HG02884 (cell line): ENCODE data around the gene GNPAT.

Source experiments
- ATAC-seq: cut with Tn5 transposase; IDR thresholded peaks from one replicate; pipeline ENCODE4 v1.9.1; 2021; ENCODE audit warnings: mild to moderate bottlenecking, moderate library complexity; ENCODE audit not compliant: unreplicated experiment

GNPAT gene

DNA sequence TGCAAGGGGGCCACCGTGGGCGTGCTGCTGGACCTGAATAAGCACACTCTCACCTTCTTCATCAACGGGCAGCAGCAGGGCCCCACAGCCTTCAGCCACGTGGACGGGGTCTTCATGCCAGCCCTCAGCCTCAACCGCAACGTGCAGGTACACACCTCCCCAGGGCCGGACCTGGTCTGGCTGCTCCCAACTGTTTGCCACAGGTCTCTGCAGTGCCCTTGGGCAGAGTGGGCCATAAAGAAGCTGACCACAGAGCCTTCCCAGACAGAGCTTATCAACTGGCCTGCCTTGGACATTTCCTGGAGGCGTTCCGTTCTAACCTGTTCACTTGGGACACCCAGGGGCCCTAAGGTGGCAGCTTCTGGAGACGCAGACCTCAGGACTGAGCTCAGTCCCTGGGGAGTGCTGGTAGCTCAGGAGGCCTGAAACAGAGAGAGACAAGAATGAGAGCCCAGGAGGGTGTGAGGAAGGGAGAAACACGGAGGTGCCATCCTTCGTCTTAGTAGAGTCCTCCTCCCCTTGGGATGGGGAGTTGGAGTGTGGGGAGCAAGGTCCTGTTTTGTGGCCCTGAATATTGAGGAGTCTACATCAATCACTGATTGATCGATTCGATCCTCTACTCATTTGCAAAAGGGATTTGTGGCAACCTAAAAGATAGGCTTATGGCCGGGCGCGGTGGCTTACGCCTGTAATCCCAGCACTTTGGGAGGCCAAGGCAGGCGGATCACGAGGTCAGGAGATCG lies 27.0 kb upstream of the GNPAT start:
- ATAC-seq: no peak

DNA sequence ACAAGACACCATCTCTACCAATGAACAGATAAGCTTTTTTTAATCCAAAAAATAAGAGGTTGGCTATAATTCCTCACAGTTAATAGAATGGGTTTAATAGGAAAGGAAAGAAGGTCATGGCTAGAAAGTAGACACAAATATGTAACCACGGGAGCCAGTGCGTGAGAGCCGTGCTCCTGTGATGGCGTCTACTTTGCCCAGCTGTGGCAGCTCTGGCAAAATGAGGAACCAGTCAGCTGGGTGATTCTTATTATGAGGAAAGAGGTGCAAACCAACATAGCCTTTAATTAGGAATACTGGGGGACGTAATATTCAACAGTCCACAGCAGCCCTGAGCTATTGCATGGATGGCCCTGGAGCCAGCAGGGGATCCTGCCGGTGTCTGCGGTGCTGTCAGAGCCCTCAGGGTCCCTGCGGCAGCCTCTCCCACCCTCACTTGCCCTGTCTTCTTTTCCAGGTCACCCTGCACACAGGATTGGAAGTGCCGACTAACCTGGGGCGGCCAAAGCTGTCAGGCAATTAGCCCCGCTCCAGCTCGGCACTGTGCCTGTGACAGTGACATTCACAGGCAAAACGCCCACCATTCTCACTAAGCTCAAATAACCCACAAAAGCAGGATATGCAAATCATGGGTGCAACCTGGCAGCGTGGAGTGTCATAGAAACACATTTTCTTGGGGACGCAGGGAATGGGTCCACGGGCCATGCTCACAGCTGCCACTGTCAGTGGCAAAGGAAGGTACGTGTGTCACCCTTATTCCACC lies 25.9 kb upstream of the GNPAT start:
- no peak for ATAC-seq

DNA sequence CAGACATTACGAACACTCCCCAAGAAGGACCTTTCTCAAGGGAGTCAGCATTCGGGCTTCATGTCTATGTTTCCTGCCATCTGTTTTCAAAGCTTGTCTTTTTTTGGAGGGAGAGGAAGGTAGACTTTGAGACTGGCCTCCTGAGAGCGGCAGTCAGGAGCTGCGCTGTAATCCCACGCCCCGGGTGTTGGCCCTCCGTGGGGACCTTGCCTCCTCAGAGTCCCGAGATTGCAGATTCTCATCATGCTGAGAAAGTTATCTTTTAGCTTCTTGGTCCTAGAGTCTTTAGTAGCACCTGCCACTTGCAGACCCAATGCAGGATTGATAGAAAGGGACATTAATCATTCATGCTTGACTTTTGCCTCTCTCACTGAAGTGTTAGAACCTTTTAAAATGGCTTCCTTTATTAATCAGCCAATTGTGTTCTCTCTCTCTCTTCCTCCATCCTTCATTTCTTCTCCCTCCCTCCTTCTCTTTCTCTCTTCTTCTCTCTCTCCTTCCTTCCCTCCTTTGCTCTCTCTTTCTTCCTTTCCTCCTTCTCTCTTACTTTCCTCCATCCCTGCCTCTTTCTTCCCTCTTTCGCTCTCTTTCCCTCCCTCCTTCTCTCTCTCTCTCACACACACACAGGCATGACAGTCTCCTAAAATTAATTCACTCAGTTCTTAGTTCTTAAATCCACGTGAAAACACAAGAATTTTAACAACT lies 25.2 kb upstream of the GNPAT start:
- no peak for ATAC-seq

DNA sequence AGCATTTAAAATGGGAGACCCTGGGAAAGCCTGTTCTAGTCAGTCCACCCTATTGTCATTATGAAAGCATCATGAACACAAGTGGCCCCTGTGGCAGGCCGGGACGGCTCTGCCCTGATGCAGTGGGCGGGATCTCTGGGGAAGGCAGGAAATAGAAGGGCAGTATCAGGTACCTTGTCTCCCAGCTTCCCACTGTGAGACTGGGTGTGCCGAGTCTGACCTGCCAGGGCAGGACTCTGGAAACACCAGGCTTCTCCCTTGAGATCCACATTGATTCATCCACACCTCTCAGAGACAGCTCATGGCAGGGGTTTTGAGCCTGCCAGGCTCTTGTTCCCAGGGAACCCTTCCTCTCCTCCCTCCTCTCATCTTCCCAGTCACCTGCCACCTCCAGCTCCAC lies 24.5 kb upstream of the GNPAT start:
- ATAC-seq: no peak

DNA sequence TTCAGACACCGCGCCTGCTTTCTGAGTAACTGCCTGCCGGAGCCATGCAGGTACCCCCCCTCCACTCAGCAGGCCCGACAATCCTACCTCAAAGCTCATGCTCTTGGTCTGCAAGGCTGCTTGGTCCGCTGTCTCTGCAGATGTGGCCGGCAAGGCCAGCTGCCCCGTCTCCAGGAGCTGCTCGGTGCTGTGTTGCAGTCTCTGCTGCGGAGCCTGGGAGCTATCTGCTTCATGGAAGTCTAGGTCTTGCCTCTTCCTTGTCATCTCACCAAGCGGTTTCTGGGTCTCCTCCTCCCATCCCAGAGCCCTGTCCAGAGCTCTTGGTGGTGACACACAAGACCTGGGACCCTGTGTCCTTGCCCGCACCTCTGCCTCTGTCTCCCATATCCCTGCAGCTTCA lies 24.0 kb upstream of the GNPAT start:
- ATAC-seq: no peak

DNA sequence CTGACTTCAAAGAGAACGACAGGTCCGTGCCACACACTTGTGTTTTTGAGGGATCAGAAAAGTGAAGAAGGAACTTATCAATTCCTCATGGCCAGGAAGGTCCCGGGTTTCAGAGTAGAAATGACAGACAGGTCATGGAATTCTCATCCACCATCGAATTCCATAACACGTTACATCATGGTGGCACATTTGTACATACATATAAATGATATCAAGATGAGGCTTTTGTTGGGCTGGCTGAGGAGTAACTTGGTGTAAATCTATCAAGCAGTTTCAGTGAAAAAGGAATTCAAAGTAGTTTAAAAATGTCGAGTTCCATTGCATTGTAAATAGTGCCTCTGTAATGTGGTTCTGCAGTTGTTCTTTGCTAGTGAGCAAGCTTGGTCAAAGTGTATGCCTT lies 22.9 kb upstream of the GNPAT start:
- ATAC-seq: no peak

DNA sequence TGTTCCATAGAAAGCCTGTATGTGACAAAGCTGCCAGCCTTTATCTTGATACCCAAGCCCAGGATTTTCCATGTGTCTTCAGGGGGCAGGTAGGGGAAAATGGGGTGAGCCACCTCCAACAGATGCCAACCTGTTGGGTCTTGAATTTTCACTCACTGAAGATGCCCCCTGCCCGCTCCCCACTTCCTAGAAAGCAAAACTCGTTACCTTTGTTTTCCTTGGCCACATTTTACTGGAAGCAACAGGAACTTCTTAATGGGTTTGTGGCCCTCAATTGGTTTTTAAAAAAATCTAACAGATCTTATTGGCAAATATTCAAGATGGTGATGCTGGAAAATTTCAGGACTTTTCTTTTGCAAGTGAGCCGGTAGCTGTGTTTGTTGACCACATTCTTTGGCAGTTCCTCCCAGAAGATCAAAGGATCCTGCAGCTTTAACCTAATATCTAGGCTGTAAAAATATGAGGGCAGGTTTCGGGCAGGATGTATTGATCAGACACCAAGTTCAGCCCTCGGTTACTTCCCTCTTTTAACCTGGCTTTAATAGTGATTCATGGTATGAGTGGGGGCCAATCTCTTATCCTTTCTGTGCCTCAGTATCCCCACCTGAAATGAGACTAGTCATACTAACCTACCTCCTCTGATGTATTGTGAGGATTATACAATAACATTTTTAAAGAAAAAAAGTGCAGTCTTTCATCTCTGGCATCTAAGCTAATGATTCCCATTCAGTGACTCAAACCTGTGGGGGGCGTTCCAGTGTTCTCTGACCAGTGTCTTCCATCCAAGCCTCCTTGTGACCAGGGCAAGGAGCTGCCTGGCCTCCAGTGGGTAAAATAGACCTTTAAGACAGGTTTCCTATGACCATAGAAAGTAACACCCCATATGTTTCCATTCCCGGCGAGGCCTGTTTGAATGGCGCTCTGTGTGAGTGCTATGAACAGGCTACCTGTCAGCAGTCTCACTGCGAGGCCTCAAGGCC lies 21.3 kb upstream of the GNPAT start:
- no peak for ATAC-seq

DNA sequence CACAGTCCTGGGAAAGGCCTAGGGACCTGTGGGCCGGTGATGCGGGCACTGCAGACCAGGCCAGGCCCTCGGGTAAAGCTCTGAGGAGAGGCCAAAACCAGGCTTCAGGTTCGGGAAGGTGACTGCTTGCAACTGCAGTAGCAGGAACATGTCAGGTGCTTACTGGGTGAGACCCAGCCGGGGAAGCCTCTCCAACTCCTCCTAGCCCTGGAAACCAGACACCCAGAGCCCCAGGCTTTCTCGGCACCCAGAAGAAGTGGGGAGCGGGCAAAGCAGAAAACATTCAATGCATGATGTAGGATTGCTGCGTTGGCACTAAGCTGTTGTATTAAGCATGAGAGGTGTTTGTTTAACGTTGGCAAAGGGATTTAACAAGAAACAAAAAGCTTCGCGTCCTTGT lies 20.2 kb upstream of the GNPAT start:
- no peak for ATAC-seq

DNA sequence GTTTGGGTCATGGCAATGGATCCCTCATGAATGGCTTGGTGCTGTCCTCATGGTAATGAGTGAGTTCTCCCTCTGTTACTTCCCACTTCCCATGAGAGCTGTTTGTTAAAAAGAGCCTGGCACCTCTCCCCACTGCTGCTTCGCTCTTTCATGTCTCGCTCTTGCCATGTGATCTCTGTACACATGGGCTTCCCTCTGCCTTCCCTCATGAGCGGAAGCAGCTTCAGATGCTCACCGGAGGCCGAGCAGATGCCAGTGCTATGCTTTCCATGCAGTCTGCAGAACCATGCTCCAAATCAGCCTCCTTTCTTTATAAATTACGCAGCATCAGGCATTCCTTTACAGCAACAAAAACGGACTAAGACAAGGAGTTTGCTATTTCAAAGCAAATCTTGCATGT lies 14.9 kb upstream of the GNPAT start:
- no peak for ATAC-seq

DNA sequence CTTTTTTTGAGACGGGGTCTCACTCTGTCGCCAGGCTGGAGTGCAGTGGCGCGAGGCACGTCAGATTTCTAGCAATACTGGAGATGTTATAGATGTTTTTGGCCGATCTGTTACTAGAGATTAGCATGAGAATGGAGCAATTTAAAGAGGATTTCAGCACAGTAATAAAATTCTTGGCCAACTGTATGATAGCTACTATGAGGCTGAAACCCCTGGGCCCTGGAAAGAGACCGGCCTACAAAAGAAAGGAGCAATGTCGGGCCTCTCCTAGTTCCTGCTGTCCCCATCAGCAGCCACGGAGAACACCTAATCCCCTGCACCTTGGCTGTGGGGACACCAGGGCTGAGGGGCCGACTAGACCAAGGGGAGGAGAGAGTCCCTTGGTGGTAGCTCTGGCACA lies 9.5 kb upstream of the GNPAT start:
- no peak for ATAC-seq

DNA sequence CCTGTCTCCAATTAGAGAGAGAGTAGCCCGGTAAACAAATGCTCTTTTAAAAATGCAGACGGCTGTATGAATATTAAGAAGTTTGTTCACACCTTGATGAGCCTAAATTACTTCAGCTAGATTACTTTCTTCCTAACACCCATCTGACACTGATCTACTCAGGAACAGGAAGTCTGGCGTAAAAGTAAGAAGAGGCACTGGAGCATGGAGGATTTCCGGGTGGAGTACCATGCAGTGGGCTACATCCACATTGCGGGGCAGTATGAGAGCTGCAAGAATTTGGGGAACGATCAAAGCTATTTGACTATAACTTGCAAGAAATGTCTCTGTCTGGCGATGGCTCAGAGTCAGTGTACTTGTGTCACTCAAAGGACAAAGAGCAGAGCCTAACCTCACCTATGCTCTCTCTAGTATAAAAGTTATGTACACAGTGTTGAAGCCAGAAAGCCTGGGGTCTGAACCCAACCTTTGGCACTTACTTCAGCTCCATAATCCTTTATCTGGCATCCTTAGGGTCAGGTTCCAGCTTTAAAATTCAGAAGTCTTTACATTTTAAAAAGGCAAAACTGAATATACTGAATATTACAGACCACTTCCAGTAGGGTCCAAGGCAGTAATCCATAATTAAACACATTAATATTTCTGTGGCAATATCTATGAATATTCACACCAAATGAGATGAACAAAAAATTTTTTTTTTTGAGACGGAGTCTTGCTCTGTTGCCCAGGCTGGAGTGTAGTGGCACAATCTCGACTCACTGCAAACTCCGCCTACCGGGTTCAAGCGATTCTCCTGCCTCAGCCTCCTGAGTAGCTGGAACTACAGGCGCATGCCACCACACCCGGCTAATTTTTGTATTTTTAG lies 7.9 kb upstream of the GNPAT start:
- ATAC-seq: no peak

DNA sequence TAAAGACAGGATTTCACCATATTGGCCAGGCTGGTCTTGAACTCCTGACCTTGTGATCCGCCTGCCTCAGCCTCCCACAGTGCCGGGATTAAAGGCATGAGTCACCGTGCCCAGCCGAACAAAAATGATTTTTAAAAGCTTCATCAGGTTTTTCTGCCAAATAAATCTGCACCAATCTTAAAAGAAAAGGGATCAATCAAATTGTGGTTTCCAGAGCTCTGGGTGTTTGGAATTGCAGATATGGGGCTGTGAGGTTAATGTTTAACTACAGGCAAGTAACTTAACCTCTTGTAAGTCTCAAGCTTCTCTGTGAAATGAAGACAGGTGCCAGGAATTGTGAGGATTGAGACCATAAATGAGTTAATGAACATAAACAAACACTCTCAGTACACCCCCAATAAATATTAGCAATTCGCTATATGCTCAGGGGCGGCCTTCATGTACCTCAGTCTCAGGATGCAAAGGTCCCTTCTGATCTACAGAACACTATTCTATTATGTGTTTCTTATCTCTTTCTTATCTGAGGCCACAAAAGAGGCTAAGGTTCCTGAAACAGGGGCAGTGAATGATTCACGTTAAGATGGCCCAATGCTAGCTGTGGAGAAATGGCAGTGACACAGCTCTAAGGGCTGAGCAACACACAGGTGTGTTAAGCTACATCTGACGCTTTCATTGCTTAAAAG lies 7.1 kb upstream of the GNPAT start:
- ATAC-seq: no peak

DNA sequence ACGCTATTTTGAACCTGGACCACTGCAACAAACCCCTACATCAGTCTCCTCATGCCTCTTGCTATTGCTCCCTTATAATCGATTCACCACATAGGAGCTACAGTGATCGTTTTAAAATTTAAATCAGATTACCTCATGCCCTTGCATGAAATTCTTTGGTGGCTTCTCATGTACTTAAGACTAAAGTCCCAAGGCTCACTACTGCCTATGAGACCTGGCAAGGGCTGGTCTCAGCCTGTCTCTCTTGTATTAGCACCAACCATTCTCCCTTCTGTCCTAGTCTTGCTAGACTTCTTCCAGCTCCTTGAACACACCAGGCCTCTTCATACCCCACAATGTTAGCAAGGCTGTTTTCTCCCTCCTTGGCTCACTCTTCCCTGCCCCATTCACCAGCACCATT lies 6.5 kb upstream of the GNPAT start:
- ATAC-seq: no peak

DNA sequence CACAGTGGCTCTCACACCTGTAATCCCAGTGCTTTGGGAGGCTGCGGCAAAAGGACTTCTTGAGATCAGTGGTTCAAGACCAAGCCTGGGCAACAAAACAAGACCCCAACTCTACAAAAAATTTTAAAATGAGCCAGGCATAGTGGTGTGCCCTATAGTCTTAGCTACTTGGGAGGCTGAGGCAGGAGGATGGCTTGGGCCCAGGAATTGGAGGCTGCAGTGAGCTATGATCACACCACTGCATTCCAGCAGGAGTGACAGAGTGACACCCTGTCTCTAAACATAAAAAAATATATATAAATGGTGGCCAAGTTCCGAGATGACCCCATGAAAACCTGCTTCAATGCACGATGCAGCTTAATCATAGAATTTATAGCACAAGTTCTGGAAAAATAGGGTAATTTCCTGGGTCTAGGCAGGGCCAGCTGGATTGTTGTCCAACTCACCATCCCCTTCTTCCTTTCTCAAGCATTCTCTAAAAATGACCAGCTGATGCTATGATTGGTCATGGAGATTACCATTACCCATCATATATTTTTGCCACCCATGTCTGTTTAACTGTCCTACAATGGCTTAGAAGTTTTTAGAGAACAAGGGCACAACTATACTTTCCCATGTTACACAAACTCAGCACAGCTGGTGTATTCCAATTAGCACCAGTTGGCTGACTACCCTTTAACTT lies 5.3 kb upstream of the GNPAT start:
- no peak for ATAC-seq

DNA sequence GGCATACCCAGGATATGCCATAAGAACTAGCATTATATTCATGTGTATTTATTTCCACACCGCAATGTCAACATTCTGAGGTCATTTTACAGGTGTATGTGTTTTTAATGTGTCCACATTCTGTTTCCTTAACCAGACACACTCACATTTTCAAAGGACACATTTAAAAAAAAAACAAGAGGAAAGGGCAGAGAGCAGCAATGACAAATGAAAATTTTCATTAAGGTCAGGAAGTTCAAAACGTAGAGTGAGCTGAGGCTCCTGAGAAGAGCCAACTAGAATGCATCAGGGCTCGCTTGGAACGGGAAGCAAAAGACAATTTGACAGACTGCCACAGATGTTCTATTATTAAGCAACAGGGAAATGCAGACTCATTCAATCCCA lies 4.8 kb upstream of the GNPAT start:
- ATAC-seq: no peak

DNA sequence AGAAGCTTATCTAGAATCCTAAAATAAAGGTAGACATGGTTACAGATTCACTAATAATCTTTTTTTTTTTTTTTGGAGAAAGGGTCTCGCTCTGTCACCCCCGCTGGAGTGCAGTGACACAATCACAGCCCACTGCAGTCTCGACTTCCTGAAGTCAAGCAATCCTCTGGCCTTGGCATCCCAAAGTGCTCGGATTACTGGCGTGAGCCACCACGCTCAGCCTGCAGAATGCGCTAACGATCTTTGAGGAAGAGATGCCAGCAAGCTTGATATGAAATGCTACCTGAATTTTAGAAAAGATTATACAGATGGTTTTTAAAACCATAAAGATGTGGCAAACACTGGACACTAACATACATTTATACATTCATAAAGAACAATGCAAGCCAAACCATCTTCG lies 4.1 kb upstream of the GNPAT start:
- ATAC-seq: no peak

DNA sequence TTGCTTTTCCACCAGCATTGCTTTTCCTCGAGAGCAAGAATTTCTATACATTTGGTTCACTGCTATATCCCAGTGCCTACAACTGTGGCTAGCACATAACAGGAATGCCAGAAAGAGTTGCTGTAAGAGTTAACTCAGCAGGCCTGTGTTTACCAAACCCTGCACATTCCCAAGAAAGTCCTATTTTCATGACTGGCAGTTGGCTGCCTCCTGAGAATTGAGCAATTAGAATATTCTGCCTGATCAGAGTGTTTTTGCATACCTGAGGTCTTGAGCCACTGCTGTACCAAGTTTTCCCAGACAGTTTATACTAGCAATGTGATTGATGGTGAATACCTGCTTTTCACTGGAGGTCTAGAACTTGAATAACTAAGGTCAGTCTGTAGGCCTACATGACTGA lies 2.7 kb upstream of the GNPAT start:
- no peak for ATAC-seq

DNA sequence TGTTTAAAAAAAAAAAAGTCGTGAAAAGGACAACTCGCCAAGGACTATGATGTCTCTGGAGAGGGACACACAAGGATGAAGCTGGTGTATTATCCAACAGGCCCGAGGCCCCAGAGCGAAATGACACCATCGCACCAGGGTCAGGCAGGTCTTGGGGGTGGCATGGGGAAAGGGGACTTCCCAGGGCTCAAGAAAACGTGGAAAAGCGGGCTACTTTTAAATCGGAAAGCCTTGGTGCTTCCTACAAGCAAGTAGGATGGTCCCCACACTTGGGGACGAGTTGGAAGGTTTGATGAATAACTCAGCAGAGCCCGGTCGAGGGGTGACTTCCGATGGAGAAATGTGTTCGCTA lies 505 bp upstream of the GNPAT start:
- no peak for ATAC-seq

DNA sequence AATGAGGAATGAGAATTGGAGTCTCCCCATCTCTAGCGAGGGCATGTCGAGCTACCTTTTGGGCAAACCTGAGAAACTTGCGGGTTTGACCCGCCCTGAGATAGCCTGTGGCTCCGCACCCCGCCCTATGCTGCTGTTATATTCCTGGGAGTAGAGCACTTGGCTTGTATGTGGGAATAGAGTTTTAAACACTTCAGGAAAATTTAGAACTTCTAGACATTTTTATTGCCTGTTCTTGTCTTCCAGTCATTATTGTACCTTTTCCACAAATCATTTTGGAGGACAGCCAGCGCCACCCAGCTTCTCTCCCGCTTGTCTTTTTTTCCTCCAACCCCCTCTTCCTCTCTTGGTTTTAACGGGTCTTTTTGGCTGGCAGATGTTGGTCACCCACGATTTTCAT lies 738 bp downstream of the GNPAT start:
- no peak for ATAC-seq
